ENCODE measurements around the gene ELL3. TPM values are rescaled to one million over a fixed set of nuclear protein-coding genes. Genes with fewer than 3 reads are reported as not detected.

ELL3 gene
- total and polyA plus RNA-seq, 2 of the 8 experiments (the other 6 are each of a cell fraction or from before 2014, with no cell fraction given) = 9.2 to 13.7 TPM

GRCh38 chr15:43749690-43750345 is 26.9 kb downstream of the ELL3 start:
- DNase-seq (ENCODE audit: low read depth in 1 of 2, low spot score in 2 of 2) (no peak), FAIRE-seq (no peak)
- H2BK15ac ChIP-seq (ENCODE audit: low read length) = no peak overlapping the region
- H2BK120ac ChIP-seq (replicated peaks; ENCODE audit: low read depth, low read length) = no peak overlapping the region
- H3K9me3 ChIP-seq (ENCODE audit: insufficient read depth in 2 of 2, low read depth in 1 of 2, low read length in 1 of 2) = no peaks in the 10 kb centered on the region
- peaks cover 9 to 79% of the 10 kb centered on the region in 2 experiments for H3K79me2 ChIP-seq (ENCODE audit: control insufficient read depth in 1 of 2, insufficient read depth in 2 of 2, low read length in 2 of 2)
- CTCF ChIA-PET (ENCODE audit: partially characterized antibody) = interaction anchor here (0.7 to 1.3 kb wide), 2 partner anchors 24 to 223 kb away, joined by 3 to 4 read pairs; no protein-coding TSS in a partner anchor
- H3K79me1 ChIP-seq (ENCODE audit: low read depth, low read length) = no peaks in the 10 kb centered on the region; the same call in 1 of the 2 replicates
- no peak overlapping the region for H3K27ac ChIP-seq (ENCODE audit: low read depth, low read length)
- no peak overlapping the region for H3K23ac ChIP-seq (ENCODE audit: insufficient read length)
- H3K36me3 ChIP-seq (ENCODE audit: control insufficient read depth in 2 of 4, insufficient read depth in 4 of 4, low read length in 3 of 4) = peaks cover 0 to 38% (median 14%) of the 10 kb centered on the region in 4 experiments; a peak in 6 of 8 replicates
- H2BK5ac ChIP-seq (ENCODE audit: low read depth, low read length) = no peak overlapping the region
- H3K4me2 ChIP-seq (ENCODE audit: insufficient read depth in 1 of 2, low read depth in 2 of 2, low read length in 2 of 2) = no peak overlapping the region
- H3K4me3 ChIP-seq (ENCODE audit: extremely low read depth in 1 of 4, insufficient read depth in 2 of 4, low read depth in 3 of 4, low read length in 4 of 4) = no peak overlapping the region
- H3K18ac ChIP-seq (ENCODE audit: extremely low read depth, low read length) = no peak overlapping the region
- no peak overlapping the region for H3K4ac ChIP-seq (replicated peaks; ENCODE audit: insufficient read length, low read depth, low read length)
- no peak overlapping the region for H4K91ac ChIP-seq (replicated peaks; ENCODE audit: insufficient read length, low read length)
- H2AK5ac ChIP-seq (ENCODE audit: low read depth, low read length) = no peak overlapping the region
- H3K27me3 ChIP-seq (replicated peaks in 1 of 4; ENCODE audit: control insufficient read depth in 3 of 4, extremely low read depth in 1 of 4, insufficient read depth in 3 of 4, low read length in 3 of 4) = no peaks in the 10 kb centered on the region
- H4K8ac ChIP-seq (ENCODE audit: extremely low read depth, insufficient read depth, low read length) = no peak overlapping the region
- POLR2A ChIA-PET (ENCODE audit: partially characterized antibody) = interaction anchor here (1.3 kb wide), 1 partner anchor 46 kb away, joined by 3 read pairs; no protein-coding TSS in a partner anchor
- H3K4me1 ChIP-seq (replicated peaks in 1 of 4; ENCODE audit: control insufficient read depth in 3 of 4, insufficient read depth in 4 of 4, low read length in 3 of 4) = peaks cover 0 to 6% (median 2%) of the 10 kb centered on the region in 4 experiments; a peak in 6 of 7 replicates
- 92% methylated on average over 11 of the region's 12 CpGs; no CpG with 5 or more reads in 1 of the 2 experiments for WGBS, 2 experiments (ENCODE audit: extremely low coverage in 1 of 2, insufficient coverage in 1 of 2, insufficient read length in 1 of 2, insufficient replicate concordance in 2 of 2, low coverage in 1 of 2, low lambda C conversion rate in 2 of 2, missing lambda C conversion rate in 1 of 2)
- H2AFZ ChIP-seq (ENCODE audit: low read length) = no peak overlapping the region
- no peak overlapping the region for H4K5ac ChIP-seq (ENCODE audit: insufficient read length, low read depth, low read length)
- H2BK20ac ChIP-seq (ENCODE audit: low read length) = no peak overlapping the region
- H3K23me2 ChIP-seq (ENCODE audit: low read depth, low read length) = no peaks in the 10 kb centered on the region; the same call in 1 of the 2 replicates
- no peak overlapping the region for H3K56ac ChIP-seq (replicated peaks; ENCODE audit: insufficient read length, low read depth, low read length)
- TF ChIP-seq, protein P1, sequence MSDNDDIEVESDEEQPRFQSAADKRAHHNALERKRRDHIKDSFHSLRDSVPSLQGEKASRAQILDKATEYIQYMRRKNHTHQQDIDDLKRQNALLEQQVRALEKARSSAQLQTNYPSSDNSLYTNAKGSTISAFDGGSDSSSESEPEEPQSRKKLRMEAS (IDR thresholded peaks at IDR 0.05) = no peak
- TF ChIP-seq SRF (IDR thresholded peaks at IDR 0.05; ENCODE audit: low read depth, low read length) (no peak), GABPA (IDR thresholded peaks at IDR 0.05; ENCODE audit: borderline replicate concordance, insufficient read depth, low read length) (no peak), SP1 (IDR thresholded peaks at IDR 0.05; ENCODE audit: low read depth, low read length) (no peak), POLR2A (IDR thresholded peaks at IDR 0.05; ENCODE audit: control extremely low read depth in 1 of 2, low read depth in 2 of 2, low read length in 2 of 2) (no peak), TEAD4 (IDR thresholded peaks at IDR 0.05; ENCODE audit: low read depth, low read length) (no peak), BCL11A (IDR thresholded peaks at IDR 0.05; ENCODE audit: low read depth in 2 of 2, low read length in 2 of 2) (no peak), SIRT6 (IDR thresholded peaks at IDR 0.05; ENCODE audit: low read length) (no peak), E2F6 (IDR thresholded peaks at IDR 0.05) (no peak)
- peaks cover 17 to 23% of the 10 kb centered on the region in 2 experiments for H4K20me1 ChIP-seq (replicated peaks in 1 of 2; ENCODE audit: control insufficient read depth in 1 of 2, insufficient read depth in 2 of 2, low read length in 2 of 2)
- H3K9ac ChIP-seq (replicated peaks in 1 of 4; ENCODE audit: extremely low read depth in 1 of 4, low read depth in 3 of 4, low read length in 3 of 4) = no peak overlapping the region
- H2BK12ac ChIP-seq (ENCODE audit: low read depth, low read length) = no peak overlapping the region
- H3K14ac ChIP-seq (ENCODE audit: insufficient read length) = no peak overlapping the region
